Keratinocyte (primary cell): ENCODE results near the gene MYO1D. TPM values are rescaled to one million over a fixed set of nuclear protein-coding genes. Genes with fewer than 3 reads are reported as not detected.

Experiments
- DNase-seq: peaks from one replicate; pipeline ENCODE4 v3.0.0-alpha.2; 2011; ENCODE audit warnings: low read depth, missing footprints, low spot score
- FAIRE-seq: peaks from 2 replicates; lab custom pipeline; 2011; peaks lifted over from hg19 to GRCh38; lab: Jason Lieb, UNC
- H2AFZ ChIP-seq: 2 replicates; pipeline ENCODE4 v1.6.0; 2012; ENCODE audit warnings: low read length, control low read depth, inconsistent platforms; ENCODE audit not compliant: control insufficient read depth
- H3K27ac ChIP-seq: 2 replicates; pipeline ENCODE4 v1.5.1; 2011; ENCODE audit warnings: low read length; ENCODE audit not compliant: control insufficient read depth, insufficient read depth
- H3K27me3 ChIP-seq: 3 replicates; pipeline ENCODE4 v1.6.0; 2011; ENCODE audit warnings: low read length; ENCODE audit not compliant: control insufficient read depth, insufficient read depth; ENCODE audit errors: extremely low read depth
- H3K36me3 ChIP-seq, 2 experiments: 2 replicates in 1 of 2; 3 replicates in 1 of 2; pipeline ENCODE4 v1.5.1; 2011; ENCODE audit warnings: low read length in 2 of 2, mild to moderate bottlenecking in 1 of 2; ENCODE audit not compliant: control insufficient read depth in 2 of 2, insufficient read depth in 2 of 2; ENCODE audit errors: extremely low read depth in 1 of 2
- H3K4me1 ChIP-seq: 3 replicates; pipeline ENCODE4 v1.5.1; 2011; ENCODE audit warnings: low read length; ENCODE audit not compliant: control insufficient read depth, insufficient read depth; ENCODE audit errors: extremely low read depth
- H3K4me2 ChIP-seq: 3 replicates; pipeline ENCODE4 v1.6.0; 2011; ENCODE audit warnings: low read depth, low read length; ENCODE audit not compliant: control insufficient read depth, insufficient read depth; ENCODE audit errors: extremely low read depth
- H3K4me3 ChIP-seq, 3 experiments: fragments of 200-600 bp in 1 of 3; sonication (generic) in 1 of 3; 2 replicates in 2 of 3; 3 replicates in 1 of 3; pipeline ENCODE4 v1.5.1; 2011 to 2016; ENCODE audit warnings: low read length in 3 of 3, mild to moderate bottlenecking in 3 of 3, control low read depth in 2 of 3, inconsistent platforms in 1 of 3, low read depth in 1 of 3, mixed read lengths in 1 of 3, mixed run types in 1 of 3, moderate library complexity in 1 of 3; ENCODE audit not compliant: control insufficient read depth in 2 of 3, insufficient read depth in 2 of 3; ENCODE audit errors: extremely low read depth in 1 of 3
- H3K79me2 ChIP-seq: 2 replicates; pipeline ENCODE4 v1.6.0; 2012; ENCODE audit warnings: low read length; ENCODE audit not compliant: control insufficient read depth, insufficient read depth
- H3K9ac ChIP-seq: 3 replicates; pipeline ENCODE4 v1.6.0; 2011; ENCODE audit warnings: low read length; ENCODE audit not compliant: control insufficient read depth, insufficient read depth; ENCODE audit errors: extremely low read depth
- H3K9me1 ChIP-seq: 3 replicates; pipeline ENCODE4 v1.6.0; 2011; ENCODE audit warnings: low read length; ENCODE audit not compliant: control insufficient read depth, insufficient read depth; ENCODE audit errors: extremely low read depth
- H3K9me3 ChIP-seq: 2 replicates; pipeline ENCODE4 v1.5.1; 2012; ENCODE audit warnings: low read depth, low read length; ENCODE audit not compliant: control insufficient read depth
- H4K20me1 ChIP-seq: 3 replicates; pipeline ENCODE4 v1.6.0; 2011; ENCODE audit warnings: low read length; ENCODE audit not compliant: control insufficient read depth, insufficient read depth; ENCODE audit errors: extremely low read depth
- EZH2 ChIP-seq: IDR thresholded peaks from one replicate; pipeline ENCODE4 v1.6.1; 2012; ENCODE audit warnings: inconsistent platforms, mild to moderate bottlenecking, low read length, moderate library complexity
- dilution Hi-C: fragments of 300-500 bp; cut with MboI; formaldehyde crosslinking; loops from one replicate; pipeline ENCODE4 v1.7.0; 2020; ENCODE audit warnings: low sequenced_read_pairs; ENCODE audit not compliant: extremely low pct_ligation_motif_present
- polyA plus RNA-seq, 5 experiments: library from polyadenylated mRNA; depleted of rRNA in 3 of 5; stranded (reverse) in 3 of 5; stranded (forward) in 1 of 5; unstranded in 1 of 5; fragments of >200 nt; gene quantifications; 1 replicate in 1 of 5; 2 replicates in 3 of 5; 3 replicates in 1 of 5; pipeline versions ENCODE4 v1.2.1 to v1.2.3, GENCODE V29; 2011 to 2012; ENCODE audit warnings: missing spikeins in 2 of 5, low read depth in 1 of 5, low replicate concordance in 1 of 5
- TF ChIP-seq, protein P1 (sequence below), 3 experiments: IDR thresholded peaks in 1 of 3; conservative IDR thresholded peaks in 1 of 3; optimal IDR thresholded peaks in 1 of 3; 2 replicates in 2 of 3; 3 replicates in 1 of 3; pipeline versions ENCODE3 to v1.5.1; 2011; ENCODE audit warnings: low read length in 3 of 3, mild to moderate bottlenecking in 3 of 3, moderate library complexity in 2 of 3, control low read depth in 1 of 3, inconsistent platforms in 1 of 3; ENCODE audit not compliant: insufficient read depth in 2 of 3; ENCODE audit errors: extremely low read depth in 1 of 3

Gene MYO1D
- polyA plus RNA-seq, 1 donor (not counting 4 experiments of a cell fraction or from before 2014, with no cell fraction given), result 33.7 TPM

DNA sequence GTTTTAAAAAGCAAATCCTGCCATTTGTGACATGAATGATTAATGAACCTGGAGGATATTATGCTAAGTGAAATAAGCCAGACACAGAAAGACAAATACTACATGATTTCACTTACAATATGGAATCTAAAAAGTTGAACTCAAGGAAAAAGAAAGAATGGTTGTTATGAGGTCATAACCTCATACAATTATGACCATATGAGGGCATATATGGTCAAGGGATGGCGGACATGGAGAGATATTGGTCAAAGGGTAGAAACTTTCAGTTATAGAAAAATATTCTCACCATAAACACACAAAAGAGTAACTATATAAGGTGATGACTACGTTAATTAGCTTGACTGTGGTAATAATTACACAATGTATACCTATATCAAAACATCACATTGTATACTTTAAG, 56.5 kb downstream of the MYO1D start:
- H2AFZ ChIP-seq, result no peak overlapping the region
- dilution Hi-C loops, result no loop called here
- H3K4me3 ChIP-seq, result no peak overlapping the region
- peaks cover 5% of the 10 kb centered on the region for H3K4me1 ChIP-seq
- no peaks in the 10 kb centered on the region for H3K9me1 ChIP-seq
- no peaks in the 10 kb centered on the region for H4K20me1 ChIP-seq
- FAIRE-seq, result no peak
- H3K79me2 ChIP-seq, result peaks cover 2% of the 10 kb centered on the region
- TF ChIP-seq, protein P1, sequence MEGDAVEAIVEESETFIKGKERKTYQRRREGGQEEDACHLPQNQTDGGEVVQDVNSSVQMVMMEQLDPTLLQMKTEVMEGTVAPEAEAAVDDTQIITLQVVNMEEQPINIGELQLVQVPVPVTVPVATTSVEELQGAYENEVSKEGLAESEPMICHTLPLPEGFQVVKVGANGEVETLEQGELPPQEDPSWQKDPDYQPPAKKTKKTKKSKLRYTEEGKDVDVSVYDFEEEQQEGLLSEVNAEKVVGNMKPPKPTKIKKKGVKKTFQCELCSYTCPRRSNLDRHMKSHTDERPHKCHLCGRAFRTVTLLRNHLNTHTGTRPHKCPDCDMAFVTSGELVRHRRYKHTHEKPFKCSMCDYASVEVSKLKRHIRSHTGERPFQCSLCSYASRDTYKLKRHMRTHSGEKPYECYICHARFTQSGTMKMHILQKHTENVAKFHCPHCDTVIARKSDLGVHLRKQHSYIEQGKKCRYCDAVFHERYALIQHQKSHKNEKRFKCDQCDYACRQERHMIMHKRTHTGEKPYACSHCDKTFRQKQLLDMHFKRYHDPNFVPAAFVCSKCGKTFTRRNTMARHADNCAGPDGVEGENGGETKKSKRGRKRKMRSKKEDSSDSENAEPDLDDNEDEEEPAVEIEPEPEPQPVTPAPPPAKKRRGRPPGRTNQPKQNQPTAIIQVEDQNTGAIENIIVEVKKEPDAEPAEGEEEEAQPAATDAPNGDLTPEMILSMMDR (optimal IDR thresholded peaks at IDR 0.05 in 1 of 3, IDR thresholded peaks at IDR 0.05 in 1 of 3, conservative IDR thresholded peaks at IDR 0.05 in 1 of 3; ENCODE audit: extremely low read depth in 1 of 3, insufficient read depth in 2 of 3, low read length in 3 of 3), result no peak
- no peak for TF ChIP-seq EZH2
- no peaks in the 10 kb centered on the region for H3K36me3 ChIP-seq
- H3K27ac ChIP-seq, result no peak overlapping the region
- DNase-seq, result no peak
- H3K27me3 ChIP-seq, result no peaks in the 10 kb centered on the region
- no peak overlapping the region for H3K4me2 ChIP-seq
- H3K9ac ChIP-seq, result no peak overlapping the region
- no peaks in the 10 kb centered on the region for H3K9me3 ChIP-seq

DNA sequence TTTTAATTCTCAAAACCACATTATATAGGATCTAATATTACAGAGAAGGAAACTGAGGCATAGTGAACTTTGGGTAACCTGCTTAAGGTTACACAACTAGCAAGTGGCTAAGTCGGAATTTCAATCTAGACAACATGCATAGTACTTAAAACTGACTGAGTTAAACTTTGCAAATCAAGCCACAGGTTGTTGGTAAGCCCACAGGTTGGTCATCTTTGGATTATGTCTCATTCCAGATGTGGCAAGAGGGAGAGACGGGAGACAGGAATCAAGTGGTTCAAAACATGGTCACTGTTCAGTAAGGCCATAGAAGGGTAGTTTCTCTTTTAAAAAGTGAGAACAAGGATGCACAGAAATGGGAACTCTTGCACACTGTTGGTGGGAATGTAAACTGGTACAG, 57.1 kb downstream of the MYO1D start:
- H3K9me1 ChIP-seq, result no peaks in the 10 kb centered on the region
- no peak overlapping the region for H3K4me2 ChIP-seq
- TF ChIP-seq, protein P1 (optimal IDR thresholded peaks at IDR 0.05 in 1 of 3, IDR thresholded peaks at IDR 0.05 in 1 of 3, conservative IDR thresholded peaks at IDR 0.05 in 1 of 3; ENCODE audit: extremely low read depth in 1 of 3, insufficient read depth in 2 of 3, low read length in 3 of 3), result no peak
- TF ChIP-seq EZH2, result no peak
- FAIRE-seq (no peak), DNase-seq (no peak)
- H3K27ac ChIP-seq, result no peak overlapping the region
- peaks cover 2% of the 10 kb centered on the region for H3K79me2 ChIP-seq
- peaks cover 5% of the 10 kb centered on the region for H3K4me1 ChIP-seq
- no peaks in the 10 kb centered on the region for H4K20me1 ChIP-seq
- H3K27me3 ChIP-seq, result no peaks in the 10 kb centered on the region
- H2AFZ ChIP-seq, result no peak overlapping the region
- dilution Hi-C loops, result no loop called here
- no peaks in the 10 kb centered on the region for H3K9me3 ChIP-seq
- no peak overlapping the region for H3K4me3 ChIP-seq
- no peak overlapping the region for H3K9ac ChIP-seq
- H3K36me3 ChIP-seq, result no peaks in the 10 kb centered on the region
